GM18520 (cell line): ENCODE measurements around the gene ATP6V0B.

Experiments used
- ATAC-seq: cut with Tn5 transposase; IDR thresholded peaks from one replicate; pipeline ENCODE4 v1.9.1; 2021; ENCODE audit not compliant: unreplicated experiment

ATP6V0B gene

DNA sequence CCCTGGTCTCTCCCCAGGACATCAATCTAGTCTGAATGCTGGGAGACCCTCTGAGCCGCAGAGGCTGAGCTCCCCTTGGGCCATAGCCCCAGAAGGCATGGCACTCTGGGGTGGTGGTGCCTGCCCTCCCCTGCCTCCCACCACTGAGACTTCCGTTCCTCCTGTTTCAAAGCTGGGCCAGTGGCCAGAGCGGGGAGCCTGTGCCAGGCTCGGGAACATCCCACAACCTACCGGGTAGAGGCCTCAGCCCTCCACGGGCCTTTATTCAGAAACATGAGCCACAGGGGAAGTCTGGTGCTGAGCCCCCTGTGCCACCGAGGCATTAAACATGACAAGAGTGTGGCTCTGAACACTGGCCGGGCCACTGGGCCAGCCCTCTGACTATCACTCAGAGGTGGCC, 24.7 kb downstream of the ATP6V0B start:
- no peak for ATAC-seq

DNA sequence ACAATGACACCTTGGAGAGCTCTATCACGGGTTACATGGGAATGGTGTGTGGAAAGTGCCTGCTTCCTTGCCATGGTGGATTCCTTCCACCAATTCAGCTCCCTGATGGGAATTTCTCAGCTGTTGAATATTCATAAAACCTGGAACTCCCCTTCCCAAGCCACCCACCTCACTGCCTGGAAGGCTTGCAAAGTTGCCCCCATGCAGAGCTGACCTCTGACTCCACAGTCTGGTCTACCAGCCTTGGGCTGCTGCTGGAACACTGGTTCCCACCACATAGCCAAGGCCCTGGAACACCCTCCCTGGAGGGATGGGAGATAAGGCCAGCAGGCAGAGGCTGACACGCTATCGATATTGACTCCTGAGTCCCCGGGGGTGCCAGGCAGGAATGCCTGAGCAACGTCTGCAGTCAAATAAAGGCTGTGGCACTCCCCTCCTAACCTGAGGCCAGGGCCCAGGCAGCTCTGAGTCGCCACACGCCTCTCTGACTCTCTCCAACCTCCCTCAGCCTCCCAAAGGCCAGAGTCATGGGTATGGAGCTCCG, 25.4 kb downstream of the ATP6V0B start:
- no peak for ATAC-seq

- ATAC-seq, result no peak
These were observed 27.4 kb downstream of the ATP6V0B start for GRCh38 chr1:44002165-44002564.

GRCh38 chr1:44002606-44003157, 27.9 kb downstream of the ATP6V0B start:
- no peak for ATAC-seq

DNA sequence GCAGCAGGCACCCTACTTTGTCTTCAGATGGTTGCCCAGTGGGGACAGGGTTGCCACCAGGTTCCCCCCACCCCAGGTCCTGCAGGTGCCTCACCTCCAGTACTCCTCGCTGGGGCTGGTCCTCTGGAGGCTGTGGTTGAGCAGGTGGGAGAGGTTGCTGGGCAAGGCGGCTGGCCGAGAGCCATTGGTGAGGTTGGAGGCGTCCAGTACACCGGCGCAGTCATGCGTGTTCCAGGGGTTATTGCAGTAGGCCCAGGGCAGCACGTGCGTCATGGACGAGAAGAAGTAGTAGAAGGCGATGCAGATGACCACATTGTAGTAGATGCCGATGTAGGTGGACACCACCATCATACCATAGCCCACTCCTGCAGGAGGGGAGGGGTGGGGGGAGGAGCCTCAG, 33.5 kb downstream of the ATP6V0B start:
- ATAC-seq, result no peak

GRCh38 chr1:44010935-44011471, 36.2 kb downstream of the ATP6V0B start:
- no peak for ATAC-seq

GRCh38 chr1:44012404-44012803, 37.6 kb downstream of the ATP6V0B start:
- ATAC-seq, result no peak

DNA sequence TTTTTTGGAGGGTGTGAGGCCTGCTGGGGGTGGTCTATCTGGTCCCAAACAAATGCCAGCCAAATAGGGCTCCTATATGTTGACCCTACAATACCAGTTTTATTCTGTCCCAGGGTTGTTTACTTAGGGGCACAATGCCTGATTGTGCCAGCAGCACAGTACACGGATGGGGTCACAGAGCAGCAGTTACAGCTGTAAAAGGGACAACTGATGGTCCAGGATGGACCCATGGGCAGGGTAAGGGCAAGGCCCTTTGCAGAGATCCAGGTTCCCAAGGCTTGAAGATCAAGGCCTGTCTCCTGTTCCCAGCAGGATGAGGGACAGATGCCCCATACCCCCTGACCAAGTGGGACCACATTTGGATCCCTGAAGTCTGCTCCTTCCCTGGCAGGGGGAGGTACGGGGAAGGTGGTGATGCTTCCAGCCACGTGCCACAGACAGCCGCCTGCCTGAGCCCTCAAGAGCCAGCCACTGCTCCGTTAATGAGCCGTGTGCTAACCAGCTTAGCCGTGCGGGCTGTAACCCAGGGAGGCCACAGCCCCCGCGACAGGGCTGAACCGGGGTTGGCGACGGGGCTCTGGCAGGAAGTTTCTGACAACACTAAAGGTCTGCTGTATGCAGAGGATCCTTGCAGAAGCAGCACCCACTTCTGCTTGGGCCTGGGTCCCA, 38.3 kb downstream of the ATP6V0B start:
- ATAC-seq, result no peak

DNA sequence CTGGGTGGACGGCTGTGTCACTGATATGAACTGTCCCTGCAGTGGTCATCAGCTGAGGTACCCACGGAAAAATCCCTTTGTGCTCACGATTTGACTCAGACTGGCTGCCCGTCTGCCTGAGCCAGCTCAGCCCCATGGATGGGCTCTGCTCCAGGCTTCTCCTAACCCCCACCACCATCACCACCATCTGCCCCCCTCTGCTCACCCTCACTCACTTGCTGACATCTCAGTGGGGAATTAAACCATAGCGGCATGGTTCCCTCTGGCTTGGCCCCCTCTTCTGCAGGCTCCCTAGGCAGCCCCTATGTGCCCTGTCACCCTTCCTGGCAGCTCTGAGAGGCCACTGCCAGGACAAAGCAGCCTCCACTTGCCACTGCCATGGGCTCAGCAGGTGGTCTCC, 39.2 kb downstream of the ATP6V0B start:
- no peak for ATAC-seq

- ATAC-seq, result no peak
These were observed 39.8 kb downstream of the ATP6V0B start for GRCh38 chr1:44014365-44015104.

GRCh38 chr1:44015206-44015605, 40.4 kb downstream of the ATP6V0B start:
- ATAC-seq, result no peak

GRCh38 chr1:44016041-44016889, 41.5 kb downstream of the ATP6V0B start:
- ATAC-seq, result no peak

GRCh38 chr1:44016890-44017400, 42.2 kb downstream of the ATP6V0B start:
- ATAC-seq, result no peak

GRCh38 chr1:44019466-44019948, 44.7 kb downstream of the ATP6V0B start:
- no peak for ATAC-seq

GRCh38 chr1:44020464-44020863, 45.7 kb downstream of the ATP6V0B start:
- ATAC-seq, result no peak

DNA sequence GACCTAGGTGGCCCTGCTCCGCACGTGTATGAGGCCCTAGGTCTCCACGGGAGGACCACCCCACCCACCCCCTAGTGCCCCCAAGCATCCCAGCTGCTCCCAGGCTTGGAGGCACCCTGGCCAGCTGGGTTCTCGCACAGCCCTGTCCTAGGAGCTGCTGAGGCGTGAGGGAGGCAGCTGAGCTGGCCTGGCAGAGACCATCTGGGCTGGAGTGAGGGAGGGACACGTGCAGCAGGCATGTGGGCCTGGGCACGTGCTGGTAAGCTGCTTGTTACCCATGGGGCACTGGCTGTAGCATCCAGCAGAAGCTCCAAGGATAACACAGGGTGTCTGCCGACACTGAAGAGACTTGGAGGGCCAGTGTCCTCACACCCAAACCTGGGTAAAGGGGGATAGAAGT, 46.4 kb downstream of the ATP6V0B start:
- ATAC-seq, result no peak

DNA sequence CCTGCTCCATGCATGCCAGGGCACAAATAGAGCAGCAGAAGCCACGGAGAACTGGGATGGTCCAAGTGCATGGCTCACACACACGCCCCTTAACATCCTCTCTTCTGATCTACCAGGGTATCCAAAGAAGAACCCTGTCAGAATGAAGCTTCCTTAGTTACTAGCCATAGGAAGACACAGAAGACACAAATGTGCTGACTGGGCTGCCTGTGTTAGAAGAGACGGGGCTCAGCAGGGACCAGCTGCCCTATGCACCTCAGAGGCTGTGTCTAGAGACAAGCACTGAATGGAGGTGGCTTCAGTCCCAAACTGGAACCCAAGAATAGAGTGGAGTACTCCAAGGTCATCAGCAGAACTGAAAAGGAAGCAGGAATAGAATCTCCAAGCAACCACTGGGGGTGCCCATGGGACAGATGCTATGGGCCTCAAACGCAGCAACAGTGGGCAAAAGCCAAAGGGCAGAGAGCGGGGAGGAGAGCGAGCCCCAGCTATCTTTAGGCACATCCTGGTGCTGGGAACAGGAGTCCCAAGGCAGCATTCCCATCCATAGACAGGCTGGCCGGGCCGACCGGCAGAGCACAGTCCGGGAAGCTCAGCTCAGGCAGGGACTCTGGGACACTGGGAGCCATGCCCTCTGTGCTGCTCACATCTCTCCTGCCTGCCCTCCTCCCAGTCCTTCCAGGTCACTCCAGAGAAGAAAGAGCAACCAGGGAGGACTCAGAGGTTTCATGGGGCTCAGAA, 47.0 kb downstream of the ATP6V0B start:
- no peak for ATAC-seq

DNA sequence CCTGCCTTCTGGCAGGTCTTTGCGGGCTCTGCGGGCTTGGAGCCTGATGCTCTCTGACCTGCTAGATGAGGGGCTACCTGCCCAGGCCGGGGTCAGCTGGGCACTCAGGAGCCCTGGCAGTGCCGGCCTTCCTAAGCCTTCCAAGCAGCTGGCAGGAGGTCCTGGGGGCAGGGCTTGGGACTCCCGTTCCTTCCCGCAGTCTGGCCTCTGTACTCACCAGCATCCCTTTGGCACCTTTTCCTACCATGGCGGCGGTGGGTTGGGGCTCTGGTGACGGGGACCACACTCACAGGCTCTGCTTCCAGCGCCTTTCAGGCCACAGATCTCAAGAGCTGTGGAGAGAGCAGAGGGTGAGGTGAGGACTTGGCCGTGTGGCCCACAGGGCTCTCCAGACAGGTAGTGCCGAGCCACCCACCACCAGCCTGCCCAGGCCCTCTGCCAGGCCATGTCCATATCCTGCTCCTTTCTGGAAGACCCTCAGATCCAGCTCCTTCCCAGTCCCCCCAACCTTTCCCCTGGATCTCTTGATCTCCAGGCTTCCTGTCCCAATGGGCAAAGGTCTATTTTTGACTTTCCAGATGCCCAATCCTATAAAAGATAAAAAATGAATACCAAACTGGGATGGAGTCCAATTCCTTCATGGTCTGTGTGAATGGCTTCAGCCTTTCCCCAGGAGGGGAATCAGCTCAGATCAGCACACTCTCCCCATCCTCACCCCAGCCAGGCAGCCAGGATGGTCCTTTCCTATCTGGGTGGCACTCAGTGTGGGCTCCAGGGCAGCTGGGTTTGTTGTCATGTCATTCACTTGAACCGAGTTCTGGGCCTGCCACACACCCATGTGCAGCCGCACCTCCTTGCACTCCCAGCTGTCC, 49.5 kb downstream of the ATP6V0B start:
- no peak for ATAC-seq
